A673 (cell line): ENCODE measurements around the gene CCDC59. TPM values are rescaled to one million over a fixed set of nuclear protein-coding genes. Genes with fewer than 3 reads are reported as not detected.

ENCODE experiments used
- BruUV-seq: library from RNA; stranded (reverse); fragments of 400-500 nt; replicated peaks from 2 replicates; lab custom pipeline; 2021; lab: Mats Ljungman, UMichigan
- CTCF ChIA-PET: fragments of 300-600 bp; sonication (Branson Sonifier 250); formaldehyde crosslinking; loops from one replicate; lab custom pipeline; 2022; ENCODE audit warnings: antibody characterized with exemption; lab: Charles Lee
- POLR2A ChIA-PET: fragments of 300-600 bp; sonication (Branson Sonifier 250); formaldehyde crosslinking; loops from one replicate; lab custom pipeline; 2022; ENCODE audit warnings: antibody characterized with exemption; ENCODE audit not compliant: low non-redundant PET; lab: Charles Lee
- DNase-seq: peaks from one replicate; pipeline ENCODE4 v3.0.0-alpha.2; 2015; ENCODE audit warnings: low spot score
- H3K27ac ChIP-seq: fragments of 200-600 bp; sonication (generic); 2 replicates; pipeline ENCODE4 v1.5.1; 2016; ENCODE audit warnings: mixed run types, low read depth, mild to moderate bottlenecking, mixed read lengths, antibody characterized with exemption, low read length; ENCODE audit not compliant: poor library complexity, severe bottlenecking
- H3K27me3 ChIP-seq: fragments of 200-600 bp; sonication (generic); replicated peaks from 2 replicates; pipeline ENCODE4 v1.6.1; 2017; ENCODE audit warnings: mixed run types, low read depth, mild to moderate bottlenecking, mixed read lengths, antibody characterized with exemption, low read length; ENCODE audit not compliant: insufficient read depth, poor library complexity
- H3K36me3 ChIP-seq: fragments of 200-600 bp; sonication (generic); 2 replicates; pipeline ENCODE4 v1.6.1; 2016; ENCODE audit warnings: mixed run types, mild to moderate bottlenecking, mixed read lengths, antibody characterized with exemption, low read length; ENCODE audit not compliant: insufficient read depth, poor library complexity, severe bottlenecking
- H3K4me1 ChIP-seq: fragments of 200-600 bp; sonication (generic); 2 replicates; pipeline ENCODE4 v1.6.1; 2017; ENCODE audit warnings: mixed run types, mild to moderate bottlenecking, mixed read lengths, antibody characterized with exemption, low read length; ENCODE audit not compliant: insufficient read depth, poor library complexity, severe bottlenecking
- H3K4me3 ChIP-seq: fragments of 200-600 bp; sonication (generic); 2 replicates; pipeline ENCODE4 v1.5.1; 2016; ENCODE audit warnings: low read depth, mixed run types, mild to moderate bottlenecking, mixed read lengths, low read length; ENCODE audit not compliant: poor library complexity, severe bottlenecking
- H3K9me3 ChIP-seq: fragments of 200-600 bp; sonication (generic); 2 replicates; pipeline ENCODE4 v1.6.1; 2016; ENCODE audit warnings: mixed run types, low read depth, mild to moderate bottlenecking, mixed read lengths, antibody characterized with exemption, low read length; ENCODE audit not compliant: poor library complexity, severe bottlenecking
- EZH2 ChIP-seq: fragments of 200-600 bp; sonication (generic); IDR thresholded peaks from 2 replicates; pipeline ENCODE4 v1.6.1; 2017; ENCODE audit warnings: borderline replicate concordance, low read depth, mild to moderate bottlenecking, mixed read lengths, antibody characterized with exemption, low read length; ENCODE audit not compliant: poor library complexity, severe bottlenecking
- intact Hi-C: fragments of 100-400 bp; cut with micrococcal nuclease; formaldehyde crosslinking; loops from one replicate; pipeline ENCODE4 v1.10.0; 2022; ENCODE audit not compliant: unreplicated experiment
- total RNA-seq: library from RNA; stranded (reverse); gene quantifications from 2 replicates; pipeline ENCODE4 v1.2.3, GENCODE V29; 2021
- TF ChIP-seq, protein P1 (sequence below): fragments of 300-800, 200-600 bp; sonication (generic); conservative IDR thresholded peaks from 2 replicates; pipeline ENCODE4 v1.5.1; 2017; ENCODE audit warnings: low read depth, mild to moderate bottlenecking, antibody characterized with exemption, low read length, moderate library complexity, mixed read lengths

The CCDC59 gene
- total RNA-seq, 1 experiment from 2014 or later: 83.1 TPM

GRCh38 chr12:82326905-82327503 is 31.2 kb downstream of the CCDC59 start:
- ChIA-PET POLR2A (no interaction called here), CTCF (no interaction called here)
- BruUV-seq: no TSS peak
- Histone ChIP-seq H3K9me3 (no peaks in the 10 kb centered on the region), H3K4me3 (no peak overlapping the region), H3K4me1 (peaks cover 12% of the 10 kb centered on the region), H3K27ac (no peak overlapping the region), H3K27me3 (no peaks in the 10 kb centered on the region), H3K36me3 (no peaks in the 10 kb centered on the region)
- DNase-seq: peak; percentile 38
- TF ChIP-seq, protein P1, sequence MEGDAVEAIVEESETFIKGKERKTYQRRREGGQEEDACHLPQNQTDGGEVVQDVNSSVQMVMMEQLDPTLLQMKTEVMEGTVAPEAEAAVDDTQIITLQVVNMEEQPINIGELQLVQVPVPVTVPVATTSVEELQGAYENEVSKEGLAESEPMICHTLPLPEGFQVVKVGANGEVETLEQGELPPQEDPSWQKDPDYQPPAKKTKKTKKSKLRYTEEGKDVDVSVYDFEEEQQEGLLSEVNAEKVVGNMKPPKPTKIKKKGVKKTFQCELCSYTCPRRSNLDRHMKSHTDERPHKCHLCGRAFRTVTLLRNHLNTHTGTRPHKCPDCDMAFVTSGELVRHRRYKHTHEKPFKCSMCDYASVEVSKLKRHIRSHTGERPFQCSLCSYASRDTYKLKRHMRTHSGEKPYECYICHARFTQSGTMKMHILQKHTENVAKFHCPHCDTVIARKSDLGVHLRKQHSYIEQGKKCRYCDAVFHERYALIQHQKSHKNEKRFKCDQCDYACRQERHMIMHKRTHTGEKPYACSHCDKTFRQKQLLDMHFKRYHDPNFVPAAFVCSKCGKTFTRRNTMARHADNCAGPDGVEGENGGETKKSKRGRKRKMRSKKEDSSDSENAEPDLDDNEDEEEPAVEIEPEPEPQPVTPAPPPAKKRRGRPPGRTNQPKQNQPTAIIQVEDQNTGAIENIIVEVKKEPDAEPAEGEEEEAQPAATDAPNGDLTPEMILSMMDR: peak; percentile 68
- no peak for TF ChIP-seq EZH2
- intact Hi-C loops: loop anchor here (1.0 kb wide), 1 partner anchor 683 kb away; no protein-coding TSS in a partner anchor

DNA sequence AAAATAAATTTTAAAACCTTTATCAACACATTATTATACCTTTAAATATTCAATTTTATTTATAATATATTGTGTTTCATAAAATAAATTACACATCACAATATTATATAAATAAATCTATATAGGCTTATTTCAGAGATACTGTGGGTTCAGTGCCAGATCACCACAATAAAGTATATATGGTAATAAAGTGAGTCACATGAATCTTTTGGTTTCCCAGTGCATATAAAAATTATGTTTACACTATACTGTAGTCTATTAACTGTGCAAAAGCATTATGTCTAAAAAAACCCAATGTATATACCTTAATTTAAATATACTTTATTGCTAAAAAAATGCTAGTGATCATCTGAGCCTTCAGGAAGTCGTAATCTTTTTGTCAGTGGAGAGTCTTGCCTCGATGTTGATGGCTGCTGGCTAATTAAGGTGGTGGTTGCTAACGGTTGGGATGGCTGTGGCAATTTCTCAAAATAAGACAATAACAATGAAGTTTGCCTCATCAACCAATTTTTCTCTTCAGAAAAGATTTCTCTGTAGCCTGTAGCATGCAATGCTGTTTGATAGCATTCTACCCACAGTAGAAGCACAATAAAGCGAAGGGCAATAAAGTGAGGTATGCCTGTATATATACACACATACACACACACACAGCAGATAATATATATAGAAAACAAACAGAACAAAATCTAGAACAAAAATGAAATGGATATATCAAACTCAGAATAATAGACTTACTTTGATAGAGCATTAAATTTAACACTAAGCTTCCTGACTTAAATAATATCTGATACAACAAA is 32.4 kb downstream of the CCDC59 start:
- DNase-seq: no peak
- Histone ChIP-seq H3K4me3 (no peak overlapping the region), H3K9me3 (no peaks in the 10 kb centered on the region), H3K27ac (no peak overlapping the region), H3K36me3 (no peaks in the 10 kb centered on the region), H3K4me1 (peaks cover 12% of the 10 kb centered on the region), H3K27me3 (no peaks in the 10 kb centered on the region)
- no peak for TF ChIP-seq EZH2
- TF ChIP-seq, protein P1: no peak
- ChIA-PET CTCF (no interaction called here), POLR2A (no interaction called here)
- intact Hi-C loops: no loop called here
- BruUV-seq: no TSS peak

DNA sequence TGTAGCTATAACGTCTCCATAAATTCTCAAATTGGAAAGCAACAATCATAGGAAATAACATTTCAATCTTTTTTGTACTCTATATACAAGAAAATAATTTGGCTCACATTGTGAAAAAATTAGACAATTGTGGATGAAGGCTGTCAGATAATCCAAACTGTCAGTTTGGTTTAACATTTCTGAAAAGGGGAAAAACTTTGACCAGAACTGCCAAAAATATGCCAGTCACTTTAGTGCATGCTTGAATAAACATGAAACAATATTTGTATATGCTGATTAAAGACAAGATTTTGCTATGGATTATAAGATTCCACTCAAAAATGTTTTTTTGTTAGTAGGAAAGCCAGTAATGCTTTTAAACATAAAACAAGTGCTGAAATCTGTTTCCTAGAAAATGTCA is 38.9 kb downstream of the CCDC59 start:
- Histone ChIP-seq H3K27me3 (no peaks in the 10 kb centered on the region), H3K36me3 (no peaks in the 10 kb centered on the region), H3K27ac (no peak overlapping the region), H3K4me3 (no peak overlapping the region), H3K9me3 (no peaks in the 10 kb centered on the region), H3K4me1 (no peaks in the 10 kb centered on the region)
- CTCF ChIA-PET: no interaction called here
- DNase-seq: no peak
- POLR2A ChIA-PET: no interaction called here
- intact Hi-C loops: no loop called here
- BruUV-seq: no TSS peak
- TF ChIP-seq, protein P1: no peak
- no peak for TF ChIP-seq EZH2
